Endodermal cell (in vitro differentiated cells): Measurements from ENCODE around the gene TBC1D1. TPM values are rescaled to one million over a fixed set of nuclear protein-coding genes. Genes with fewer than 3 reads are reported as not detected.

Experiments
- DNase-seq: peaks from one replicate; pipeline ENCODE4 v3.0.0-alpha.2; 2017
- H3K27ac ChIP-seq: 2 replicates; pipeline ENCODE4 v1.5.1; 2013; ENCODE audit warnings: mild to moderate bottlenecking, low read depth, low read length, moderate library complexity
- H3K27me3 ChIP-seq: 2 replicates; pipeline ENCODE4 v1.6.1; 2013; ENCODE audit warnings: mild to moderate bottlenecking, low read length, moderate library complexity; ENCODE audit not compliant: insufficient read depth, control insufficient read depth, poor library complexity, severe bottlenecking
- H3K36me3 ChIP-seq: 2 replicates; pipeline ENCODE4 v1.7.0; 2013; ENCODE audit warnings: mild to moderate bottlenecking, low read length, moderate library complexity; ENCODE audit not compliant: control insufficient read depth, insufficient read depth
- H3K4me1 ChIP-seq: one replicate; pipeline ENCODE4 v1.7.0; 2013; ENCODE audit warnings: low read length; ENCODE audit not compliant: control insufficient read depth, insufficient read depth
- H3K4me3 ChIP-seq: 2 replicates; pipeline ENCODE4 v1.5.1; 2013; ENCODE audit warnings: mild to moderate bottlenecking, low read length, moderate library complexity
- H3K9ac ChIP-seq: 2 replicates; pipeline ENCODE4 v1.6.1; 2013; ENCODE audit warnings: mild to moderate bottlenecking, low read length, moderate library complexity; ENCODE audit not compliant: poor library complexity, severe bottlenecking; ENCODE audit errors: extremely low read depth
- H3K9me3 ChIP-seq: 2 replicates; pipeline ENCODE4 v1.6.1; 2013; ENCODE audit warnings: mild to moderate bottlenecking, low read length, moderate library complexity; ENCODE audit not compliant: control insufficient read depth
- H3K27ac Mint-ChIP-seq: 2 replicates; pipeline ENCODE4 v1.8.0; 2020; ENCODE audit warnings: mixed read lengths
- H3K27me3 Mint-ChIP-seq: 2 replicates; pipeline ENCODE4 v1.8.0; 2021; ENCODE audit warnings: mild to moderate bottlenecking, mixed read lengths; ENCODE audit not compliant: insufficient read depth
- H3K36me3 Mint-ChIP-seq: 2 replicates; pipeline ENCODE4 v1.8.0; 2020; ENCODE audit warnings: low read depth, mixed read lengths
- H3K4me1 Mint-ChIP-seq: 2 replicates; pipeline ENCODE4 v1.8.0; 2020; ENCODE audit warnings: mixed read lengths
- H3K4me3 Mint-ChIP-seq: 2 replicates; pipeline ENCODE4 v1.8.0; 2020; ENCODE audit warnings: mild to moderate bottlenecking, moderate library complexity, mixed read lengths
- H3K9me3 Mint-ChIP-seq: 2 replicates; pipeline ENCODE4 v1.8.0; 2020; ENCODE audit warnings: mild to moderate bottlenecking, mixed read lengths
- WGBS, 2 experiments: methylation state at CpG; one replicate each; pipeline versions ENCODE4 v1.1.5 to v1.1.7; 2013; ENCODE audit warnings: missing lambda C conversion rate in 2 of 2, mixed read lengths in 1 of 2; ENCODE audit not compliant: insufficient coverage in 1 of 2, insufficient read length in 1 of 2; 5-methylcytosine and 5-hydroxymethylcytosine counted together
- total RNA-seq, 2 donors: library from RNA; stranded (reverse); fragmentation: NEBNext Ultra II Directional in 1 of 2; extraction: Animal tissue kit (Norgen Biotek cat#: 25700) in 1 of 2; gene quantifications; 2 replicates in 1 of 2; 3 replicates in 1 of 2; pipeline ENCODE4 v1.2.1, GENCODE V29; 2021
- TF ChIP-seq, protein P1 (sequence below): fragments of 200-600 bp; sonication (generic); conservative IDR thresholded peaks from 2 replicates; pipeline ENCODE4 v1.5.0; 2021; ENCODE audit warnings: antibody characterized with exemption, mild to moderate bottlenecking

The TBC1D1 gene
- total RNA-seq, 2 donors from 2014 or later: 110 to 122 TPM

DNA sequence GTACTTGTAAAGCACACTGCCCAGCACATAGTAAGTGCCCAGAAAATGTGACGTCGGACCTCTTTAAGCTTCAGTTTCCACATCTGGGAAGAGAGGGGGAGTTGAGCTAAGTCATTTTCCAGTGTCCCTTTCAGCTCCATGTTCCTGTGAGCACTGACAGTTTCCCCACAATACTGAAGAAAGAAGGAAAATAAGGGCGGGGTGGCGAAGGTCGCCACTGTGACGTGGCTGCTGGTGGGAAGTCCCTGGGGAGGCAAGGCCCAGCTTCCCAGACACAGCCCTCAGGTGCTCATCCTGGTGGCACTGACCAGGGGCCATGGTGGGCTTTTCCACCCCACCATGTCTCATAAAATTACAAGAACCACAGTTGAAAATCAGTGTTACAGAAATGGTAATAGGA is 191.1 kb downstream of the TBC1D1 start:
- Mint-ChIP-seq H3K36me3 (peaks cover 27% of the 10 kb centered on the region), H3K27ac (no peak overlapping the region), H3K4me1 (peaks cover 14% of the 10 kb centered on the region), H3K4me3 (no peak overlapping the region), H3K27me3 (no peaks in the 10 kb centered on the region), H3K9me3 (no peaks in the 10 kb centered on the region)
- Histone ChIP-seq H3K9me3 (no peaks in the 10 kb centered on the region), H3K9ac (no peak overlapping the region), H3K4me1 (no peaks in the 10 kb centered on the region), H3K4me3 (no peak overlapping the region), H3K27ac (no peak overlapping the region), H3K27me3 (no peaks in the 10 kb centered on the region), H3K36me3 (peaks cover 8% of the 10 kb centered on the region)
- TF ChIP-seq, protein P1, sequence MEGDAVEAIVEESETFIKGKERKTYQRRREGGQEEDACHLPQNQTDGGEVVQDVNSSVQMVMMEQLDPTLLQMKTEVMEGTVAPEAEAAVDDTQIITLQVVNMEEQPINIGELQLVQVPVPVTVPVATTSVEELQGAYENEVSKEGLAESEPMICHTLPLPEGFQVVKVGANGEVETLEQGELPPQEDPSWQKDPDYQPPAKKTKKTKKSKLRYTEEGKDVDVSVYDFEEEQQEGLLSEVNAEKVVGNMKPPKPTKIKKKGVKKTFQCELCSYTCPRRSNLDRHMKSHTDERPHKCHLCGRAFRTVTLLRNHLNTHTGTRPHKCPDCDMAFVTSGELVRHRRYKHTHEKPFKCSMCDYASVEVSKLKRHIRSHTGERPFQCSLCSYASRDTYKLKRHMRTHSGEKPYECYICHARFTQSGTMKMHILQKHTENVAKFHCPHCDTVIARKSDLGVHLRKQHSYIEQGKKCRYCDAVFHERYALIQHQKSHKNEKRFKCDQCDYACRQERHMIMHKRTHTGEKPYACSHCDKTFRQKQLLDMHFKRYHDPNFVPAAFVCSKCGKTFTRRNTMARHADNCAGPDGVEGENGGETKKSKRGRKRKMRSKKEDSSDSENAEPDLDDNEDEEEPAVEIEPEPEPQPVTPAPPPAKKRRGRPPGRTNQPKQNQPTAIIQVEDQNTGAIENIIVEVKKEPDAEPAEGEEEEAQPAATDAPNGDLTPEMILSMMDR: no peak
- DNase-seq: no peak
- WGBS, 2 experiments: 96 to 100% methylated on average over 2 to 6 of the region's 6 CpGs

- H3K27me3 Mint-ChIP-seq: no peaks in the 10 kb centered on the region
- H3K27me3 ChIP-seq: no peaks in the 10 kb centered on the region
- H3K9me3 Mint-ChIP-seq: no peaks in the 10 kb centered on the region
These were observed 191.8 kb downstream of the TBC1D1 start for GRCh38 chr4:38082424-38083385.

GRCh38 chr4:38084877-38085711 is 194.2 kb downstream of the TBC1D1 start:
- H3K27me3 Mint-ChIP-seq: no peaks in the 10 kb centered on the region
- no peaks in the 10 kb centered on the region for H3K9me3 Mint-ChIP-seq
- Histone ChIP-seq H3K4me3 (no peak overlapping the region), H3K9ac (no peak overlapping the region), H3K27me3 (no peaks in the 10 kb centered on the region), H3K4me1 (no peaks in the 10 kb centered on the region), H3K9me3 (no peaks in the 10 kb centered on the region), H3K27ac (no peak overlapping the region), H3K36me3 (peaks cover 12% of the 10 kb centered on the region)
- DNase-seq: no peak
- TF ChIP-seq, protein P1: no peak
- 91 to 92% methylated on average over 11 to 13 of the region's 13 CpGs for WGBS, 2 experiments
- peaks cover 18% of the 10 kb centered on the region for H3K4me1 Mint-ChIP-seq
- H3K4me3 Mint-ChIP-seq: no peak overlapping the region
- H3K36me3 Mint-ChIP-seq: peaks cover 17% of the 10 kb centered on the region
- H3K27ac Mint-ChIP-seq: no peak overlapping the region

More at GRCh38 chr4:38082424-38083385, 191.8 kb downstream of the TBC1D1 start:
- peaks cover 27% of the 10 kb centered on the region for H3K36me3 Mint-ChIP-seq
- no peak overlapping the region for H3K27ac ChIP-seq
- TF ChIP-seq, protein P1: no peak
- H3K9ac ChIP-seq: no peak overlapping the region
- no peak overlapping the region for H3K4me3 ChIP-seq
- peaks cover 18% of the 10 kb centered on the region for H3K4me1 Mint-ChIP-seq
- no peak overlapping the region for H3K4me3 Mint-ChIP-seq
- no peaks in the 10 kb centered on the region for H3K4me1 ChIP-seq
- H3K36me3 ChIP-seq: peaks cover 7% of the 10 kb centered on the region
- no peaks in the 10 kb centered on the region for H3K9me3 ChIP-seq
- 95 to 100% methylated on average over 4 to 11 of the region's 11 CpGs for WGBS, 2 experiments
- no peak overlapping the region for H3K27ac Mint-ChIP-seq
- no peak for DNase-seq
